ENCODE results near the gene GAREM2.

DNA sequence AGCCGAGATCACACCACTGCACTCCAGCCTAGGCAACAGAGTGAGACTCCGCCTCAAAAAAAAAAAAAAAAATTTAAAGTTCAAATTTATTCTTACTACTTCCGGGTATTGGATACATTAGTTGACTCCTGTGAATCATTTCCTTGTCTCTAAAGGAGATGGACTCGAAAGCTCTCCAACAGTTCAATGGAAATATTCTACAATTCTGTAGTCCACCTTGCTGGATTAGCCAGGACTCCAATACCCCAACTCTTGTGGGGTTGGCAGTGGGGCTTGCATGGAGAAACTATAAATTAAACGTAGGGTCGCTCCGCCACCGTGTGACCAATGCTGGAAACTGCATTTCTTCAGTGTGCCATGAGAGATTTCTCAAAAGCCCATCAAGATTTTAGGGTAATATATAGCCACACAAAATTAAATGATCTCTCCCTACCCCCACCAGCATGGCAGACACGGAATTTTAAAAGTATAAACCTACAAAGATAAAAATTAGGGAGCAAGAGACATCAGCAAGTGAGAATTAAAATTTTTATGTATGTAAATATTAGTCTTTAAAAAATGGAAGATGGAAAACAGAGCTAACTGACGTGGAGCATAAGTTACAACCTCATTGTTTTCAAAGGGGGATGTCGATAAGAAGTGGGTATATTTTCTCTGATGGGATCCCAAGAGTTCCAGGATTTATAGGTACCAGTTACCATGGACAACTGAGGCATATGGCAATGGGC lies 27.8 kb upstream of the GAREM2 start:
- TF ChIP-seq, protein P1, sequence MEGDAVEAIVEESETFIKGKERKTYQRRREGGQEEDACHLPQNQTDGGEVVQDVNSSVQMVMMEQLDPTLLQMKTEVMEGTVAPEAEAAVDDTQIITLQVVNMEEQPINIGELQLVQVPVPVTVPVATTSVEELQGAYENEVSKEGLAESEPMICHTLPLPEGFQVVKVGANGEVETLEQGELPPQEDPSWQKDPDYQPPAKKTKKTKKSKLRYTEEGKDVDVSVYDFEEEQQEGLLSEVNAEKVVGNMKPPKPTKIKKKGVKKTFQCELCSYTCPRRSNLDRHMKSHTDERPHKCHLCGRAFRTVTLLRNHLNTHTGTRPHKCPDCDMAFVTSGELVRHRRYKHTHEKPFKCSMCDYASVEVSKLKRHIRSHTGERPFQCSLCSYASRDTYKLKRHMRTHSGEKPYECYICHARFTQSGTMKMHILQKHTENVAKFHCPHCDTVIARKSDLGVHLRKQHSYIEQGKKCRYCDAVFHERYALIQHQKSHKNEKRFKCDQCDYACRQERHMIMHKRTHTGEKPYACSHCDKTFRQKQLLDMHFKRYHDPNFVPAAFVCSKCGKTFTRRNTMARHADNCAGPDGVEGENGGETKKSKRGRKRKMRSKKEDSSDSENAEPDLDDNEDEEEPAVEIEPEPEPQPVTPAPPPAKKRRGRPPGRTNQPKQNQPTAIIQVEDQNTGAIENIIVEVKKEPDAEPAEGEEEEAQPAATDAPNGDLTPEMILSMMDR (IDR thresholded peaks at IDR 0.05; ENCODE audit: low read depth, low read length, poor library complexity, severe bottlenecking): peak; percentile 79
- no peak for TF ChIP-seq EZH2phosphoT487 (IDR thresholded peaks at IDR 0.05; ENCODE audit: borderline replicate concordance, low read length)
